Skeletal muscle tissue (tissue), 4 donors: Measurements from ENCODE around the gene HOXC5. TPM values are rescaled to one million over a fixed set of nuclear protein-coding genes. Genes with fewer than 3 reads are reported as not detected.

ENCODE experiments used
- H3K27ac ChIP-seq: one replicate; pipeline ENCODE4 v1.7.0; 2013; ENCODE audit warnings: mild to moderate bottlenecking, low read depth, low read length, inconsistent platforms
- H3K27me3 ChIP-seq, 3 donors: one replicate each; pipeline ENCODE4 v1.7.0; 2013; ENCODE audit warnings: low read length in 3 of 3; ENCODE audit not compliant: control insufficient read depth in 3 of 3, insufficient read depth in 3 of 3
- H3K36me3 ChIP-seq, 3 donors: one replicate each; pipeline ENCODE4 v1.7.0; 2013; ENCODE audit warnings: low read length in 3 of 3; ENCODE audit not compliant: control insufficient read depth in 3 of 3, insufficient read depth in 3 of 3
- H3K4me1 ChIP-seq, 3 donors: one replicate each; pipeline ENCODE4 v1.7.0; 2013; ENCODE audit warnings: low read length in 3 of 3, mild to moderate bottlenecking in 3 of 3; ENCODE audit not compliant: control insufficient read depth in 3 of 3, insufficient read depth in 3 of 3
- H3K4me3 ChIP-seq, 3 donors: one replicate each; pipeline ENCODE4 v1.7.0; 2013; ENCODE audit warnings: low read length in 3 of 3
- H3K9ac ChIP-seq, 3 donors: one replicate each; pipeline ENCODE4 v1.7.0; 2013; ENCODE audit warnings: low read length in 3 of 3, mild to moderate bottlenecking in 3 of 3, moderate library complexity in 2 of 3, low read depth in 1 of 3
- H3K9me3 ChIP-seq, 3 donors: one replicate each; pipeline ENCODE4 v1.7.0; 2013; ENCODE audit warnings: low read length in 3 of 3; ENCODE audit not compliant: control insufficient read depth in 3 of 3
- total RNA-seq: library from RNA; depleted of rRNA; stranded (reverse); fragments of >200 nt; gene quantifications from one replicate; pipeline ENCODE4 v1.2.3, GENCODE V29; 2014
- donor health status: Osteomylitis.

The HOXC5 gene
- total RNA-seq, 1 donor from 2014 or later = 0.52 TPM

DNA sequence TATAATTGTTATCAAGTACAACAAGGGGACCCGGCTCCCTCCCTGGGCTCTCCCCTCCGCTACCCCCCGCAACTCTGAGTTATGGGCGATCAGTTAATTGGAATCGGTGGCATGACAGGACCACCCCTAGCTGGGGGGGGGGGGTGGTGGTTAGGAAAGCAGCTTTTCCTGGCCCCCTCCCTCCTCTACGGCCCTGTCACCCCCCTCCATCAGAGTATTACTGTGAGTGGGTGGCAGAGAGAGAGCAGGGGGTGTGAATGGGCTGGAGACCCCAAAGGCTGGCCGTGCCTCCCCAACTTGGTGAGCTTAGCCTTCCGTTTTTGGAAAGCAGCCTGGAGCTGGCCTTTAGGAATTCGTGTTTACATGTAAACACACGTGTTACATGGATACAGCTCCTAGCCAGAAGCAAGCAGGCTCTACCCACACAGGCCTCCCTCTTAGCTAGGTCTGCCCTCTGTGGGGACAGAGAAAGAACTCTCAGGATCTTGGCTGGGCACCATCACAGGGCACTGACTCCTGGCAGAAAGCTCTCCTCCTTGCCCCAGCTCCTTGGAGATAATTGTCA is 19.7 kb downstream of the HOXC5 start:
- peaks cover 5 to 16% (median 9%) of the 10 kb centered on the region in 3 donors for H3K4me1 ChIP-seq
- H3K9ac ChIP-seq = no peak overlapping the region
- H3K9me3 ChIP-seq = no peaks in the 10 kb centered on the region
- H3K36me3 ChIP-seq = no peaks in the 10 kb centered on the region
- H3K27ac ChIP-seq = no peak overlapping the region
- no peak overlapping the region for H3K4me3 ChIP-seq
- peaks cover 0 to 3% (median 0%) of the 10 kb centered on the region in 3 donors for H3K27me3 ChIP-seq

DNA sequence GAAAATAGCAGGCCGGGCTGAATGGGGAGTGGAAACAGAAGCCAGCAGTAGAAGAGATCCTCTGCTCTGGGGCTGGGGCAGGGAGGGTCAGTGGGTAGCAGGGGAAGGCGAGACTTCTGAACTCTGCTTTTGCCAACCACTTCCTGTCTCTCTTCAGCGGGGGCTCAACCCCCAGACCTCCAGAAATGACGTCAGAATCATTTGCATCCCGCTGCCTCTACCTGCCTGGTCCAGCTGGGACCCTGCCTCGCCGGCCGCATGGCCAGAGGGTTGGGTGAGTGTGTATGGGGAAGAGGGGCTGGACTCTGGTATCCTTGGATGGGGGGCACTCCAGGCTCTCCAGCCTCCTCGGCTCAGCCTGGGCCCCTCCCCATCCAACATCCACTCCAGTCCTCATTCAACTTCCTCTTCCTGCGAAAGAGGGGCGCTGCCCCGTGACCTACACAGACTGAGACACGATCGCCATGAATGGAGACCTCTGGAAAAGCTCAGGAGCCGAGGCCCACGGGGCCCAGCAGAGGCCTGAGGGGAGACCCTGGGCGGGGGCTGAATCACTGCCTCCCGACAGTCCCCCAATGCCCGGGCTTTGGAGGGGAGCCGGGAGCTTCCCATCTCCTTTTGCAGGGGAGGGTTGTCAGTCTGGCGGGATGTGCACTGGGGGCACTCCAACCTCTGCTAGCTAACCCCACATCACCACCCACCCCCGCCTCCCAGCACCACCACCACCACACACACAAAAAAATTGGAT is 20.3 kb downstream of the HOXC5 start:
- H3K27me3 ChIP-seq = peaks cover 0 to 3% (median 0%) of the 10 kb centered on the region in 3 donors
- H3K27ac ChIP-seq = no peak overlapping the region
- peak overlapping the region; percentile 57 to 74 (median 72) for H3K4me3 ChIP-seq
- H3K36me3 ChIP-seq = no peaks in the 10 kb centered on the region
- peak overlapping the region in 1 of 3 donors; percentile 50 for H3K9ac ChIP-seq
- H3K9me3 ChIP-seq = no peaks in the 10 kb centered on the region
- peaks cover 5 to 16% (median 9%) of the 10 kb centered on the region in 3 donors for H3K4me1 ChIP-seq

DNA sequence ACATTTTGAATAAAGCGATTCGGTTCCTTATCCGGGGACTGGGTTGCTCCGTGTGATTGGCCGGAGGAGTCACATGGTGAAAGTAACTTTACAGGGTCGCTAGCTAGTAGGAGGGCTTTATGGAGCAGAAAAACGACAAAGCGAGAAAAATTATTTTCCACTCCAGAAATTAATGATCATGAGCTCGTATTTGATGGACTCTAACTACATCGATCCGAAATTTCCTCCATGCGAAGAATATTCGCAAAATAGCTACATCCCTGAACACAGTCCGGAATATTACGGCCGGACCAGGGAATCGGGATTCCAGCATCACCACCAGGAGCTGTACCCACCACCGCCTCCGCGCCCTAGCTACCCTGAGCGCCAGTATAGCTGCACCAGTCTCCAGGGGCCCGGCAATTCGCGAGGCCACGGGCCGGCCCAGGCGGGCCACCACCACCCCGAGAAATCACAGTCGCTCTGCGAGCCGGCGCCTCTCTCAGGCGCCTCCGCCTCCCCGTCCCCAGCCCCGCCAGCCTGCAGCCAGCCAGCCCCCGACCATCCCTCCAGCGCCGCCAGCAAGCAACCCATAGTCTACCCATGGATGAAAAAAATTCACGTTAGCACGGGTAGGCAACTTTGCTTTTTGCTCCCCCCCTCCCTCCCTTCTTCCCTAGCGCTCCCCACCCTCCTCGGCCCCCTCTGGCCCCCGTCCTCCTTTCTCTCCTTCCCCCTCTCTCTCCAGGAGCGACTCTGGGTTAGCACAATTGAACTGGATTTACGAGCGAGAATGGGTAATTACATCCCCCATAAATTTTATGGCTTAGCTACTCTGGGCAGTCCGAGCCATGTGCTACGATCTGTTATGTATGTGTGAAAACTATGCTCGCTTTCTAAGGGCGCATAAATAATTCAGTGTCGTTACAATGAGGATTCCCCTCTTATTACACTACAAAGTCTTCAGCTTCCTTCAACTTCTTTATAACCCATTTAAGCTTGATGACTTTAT is 21.2 kb downstream of the HOXC5 start, which contains the start of gene HOXC4:
HOXC4 (plus strand) TSS at position 85 of the 991 bp plus-strand sequence; CDS start at position 173, 88 bp downstream.
- Histone ChIP-seq H3K4me1 (peaks cover 5 to 16% (median 9%) of the 10 kb centered on the region in 3 donors), H3K36me3 (no peaks in the 10 kb centered on the region), H3K9me3 (no peaks in the 10 kb centered on the region), H3K27me3 (peaks cover 0 to 3% (median 0%) of the 10 kb centered on the region in 3 donors), H3K9ac (peak within 1 kb of the TSS in 2 of 3 donors; percentile 50 to 69), H3K4me3 (peak within 1 kb of the TSS; percentile 57 to 74 (median 72)), H3K27ac (no peak within 1 kb of the TSS)

DNA sequence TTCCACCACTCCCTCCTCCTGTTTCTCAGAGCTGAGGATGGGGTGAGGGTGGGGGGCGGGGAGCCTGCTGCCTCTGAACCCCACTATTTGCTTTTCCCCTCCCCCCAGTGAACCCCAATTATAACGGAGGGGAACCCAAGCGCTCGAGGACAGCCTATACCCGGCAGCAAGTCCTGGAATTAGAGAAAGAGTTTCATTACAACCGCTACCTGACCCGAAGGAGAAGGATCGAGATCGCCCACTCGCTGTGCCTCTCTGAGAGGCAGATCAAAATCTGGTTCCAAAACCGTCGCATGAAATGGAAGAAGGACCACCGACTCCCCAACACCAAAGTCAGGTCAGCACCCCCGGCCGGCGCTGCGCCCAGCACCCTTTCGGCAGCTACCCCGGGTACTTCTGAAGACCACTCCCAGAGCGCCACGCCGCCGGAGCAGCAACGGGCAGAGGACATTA is 21.9 kb downstream of the HOXC5 start:
- H3K4me3 ChIP-seq = no peak overlapping the region
- no peak overlapping the region for H3K9ac ChIP-seq

DNA sequence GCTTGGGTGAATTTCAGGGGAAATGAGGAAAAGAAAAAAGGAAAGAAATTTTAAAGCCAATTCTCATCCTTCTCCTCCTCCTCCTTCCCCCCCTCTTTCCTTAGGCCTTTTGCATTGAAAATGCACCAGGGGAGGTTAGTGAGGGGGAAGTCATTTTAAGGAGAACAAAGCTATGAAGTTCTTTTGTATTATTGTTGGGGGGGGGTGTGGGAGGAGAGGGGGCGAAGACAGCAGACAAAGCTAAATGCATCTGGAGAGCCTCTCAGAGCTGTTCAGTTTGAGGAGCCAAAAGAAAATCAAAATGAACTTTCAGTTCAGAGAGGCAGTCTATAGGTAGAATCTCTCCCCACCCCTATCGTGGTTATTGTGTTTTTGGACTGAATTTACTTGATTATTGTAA is 22.7 kb downstream of the HOXC5 start:
- no peak overlapping the region for H3K27ac ChIP-seq
- H3K4me1 ChIP-seq = peaks cover 5 to 16% (median 9%) of the 10 kb centered on the region in 3 donors
- H3K27me3 ChIP-seq = peaks cover 0 to 3% (median 2%) of the 10 kb centered on the region in 3 donors
- no peaks in the 10 kb centered on the region for H3K36me3 ChIP-seq
- H3K9me3 ChIP-seq = no peaks in the 10 kb centered on the region
- no peak overlapping the region for H3K9ac ChIP-seq
- no peak overlapping the region for H3K4me3 ChIP-seq

More for the DNA sequence above, 21.9 kb downstream of the HOXC5 start:
- Histone ChIP-seq H3K9me3 (no peaks in the 10 kb centered on the region), H3K4me1 (peaks cover 5 to 16% (median 9%) of the 10 kb centered on the region in 3 donors), H3K27me3 (peaks cover 0 to 3% (median 0%) of the 10 kb centered on the region in 3 donors), H3K36me3 (no peaks in the 10 kb centered on the region), H3K27ac (no peak overlapping the region)

DNA sequence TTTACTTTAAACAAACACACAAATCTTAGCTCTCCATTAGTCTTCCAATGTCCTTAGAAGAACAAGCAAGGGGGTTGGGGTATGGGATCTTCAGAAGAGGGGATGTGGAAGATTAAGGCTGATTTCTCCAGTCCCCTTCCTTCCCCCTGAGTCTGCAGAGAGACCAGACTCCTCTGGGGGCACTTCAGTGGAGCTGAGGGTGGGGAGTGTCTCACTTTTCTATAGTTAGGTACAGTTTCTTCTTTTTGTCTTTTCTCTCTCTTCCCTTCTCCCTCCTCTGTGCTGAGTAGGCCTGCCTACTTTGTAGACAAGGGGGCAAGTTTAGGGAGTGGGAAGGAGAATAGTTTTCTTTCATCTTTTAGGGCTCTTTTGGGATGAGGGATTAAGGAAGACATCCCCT is 23.3 kb downstream of the HOXC5 start:
- peaks cover 5 to 12% (median 9%) of the 10 kb centered on the region in 3 donors for H3K4me1 ChIP-seq
- no peaks in the 10 kb centered on the region for H3K36me3 ChIP-seq
- no peak overlapping the region for H3K27ac ChIP-seq
- H3K27me3 ChIP-seq = peaks cover 0 to 3% (median 2%) of the 10 kb centered on the region in 3 donors
- no peaks in the 10 kb centered on the region for H3K9me3 ChIP-seq
- H3K4me3 ChIP-seq = no peak overlapping the region
- H3K9ac ChIP-seq = no peak overlapping the region

DNA sequence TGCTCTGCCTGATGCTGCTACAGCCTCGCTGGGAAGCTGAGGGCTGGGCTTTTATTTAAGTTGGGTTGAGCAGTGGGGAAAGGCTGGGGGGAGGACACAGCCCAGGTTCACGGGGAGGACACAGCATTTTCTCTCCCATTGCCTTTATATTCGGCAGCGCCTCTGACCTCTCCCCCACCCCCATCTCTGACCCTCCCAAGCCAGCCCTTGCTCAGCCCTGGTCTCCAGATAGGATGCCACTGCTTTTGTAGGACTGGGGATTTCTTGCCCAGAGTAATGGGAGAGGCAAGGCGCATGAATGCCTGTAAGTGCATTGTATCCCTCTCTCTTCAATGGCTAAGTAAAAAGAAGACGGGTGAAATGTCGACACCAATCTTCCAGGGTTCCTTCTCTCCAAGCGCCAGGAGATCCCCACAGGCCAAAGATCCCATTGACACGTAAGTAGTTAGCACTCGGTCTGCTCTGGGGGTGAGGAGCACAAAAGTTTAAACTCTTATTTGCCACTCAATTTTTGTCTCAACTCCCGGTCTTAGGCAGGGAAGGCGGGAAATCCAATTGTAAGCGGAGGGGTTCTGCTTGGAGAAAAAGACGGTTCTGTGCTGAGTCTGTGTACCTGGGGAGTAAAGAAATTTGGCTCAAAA is 25.4 kb downstream of the HOXC5 start:
- H3K4me3 ChIP-seq = no peak overlapping the region
- peaks cover 0 to 3% (median 2%) of the 10 kb centered on the region in 3 donors for H3K27me3 ChIP-seq
- H3K9ac ChIP-seq = no peak overlapping the region
- no peaks in the 10 kb centered on the region for H3K9me3 ChIP-seq
- H3K36me3 ChIP-seq = no peaks in the 10 kb centered on the region
- H3K4me1 ChIP-seq = peaks cover 0 to 1% (median 0%) of the 10 kb centered on the region in 3 donors
- no peak overlapping the region for H3K27ac ChIP-seq

GRCh38 chr12:54059668-54060067 is 26.8 kb downstream of the HOXC5 start:
- Histone ChIP-seq H3K4me3 (no peak overlapping the region), H3K36me3 (no peaks in the 10 kb centered on the region), H3K9ac (no peak overlapping the region), H3K27ac (no peak overlapping the region), H3K4me1 (no peaks in the 10 kb centered on the region), H3K27me3 (peaks cover 0 to 3% (median 2%) of the 10 kb centered on the region in 3 donors), H3K9me3 (no peaks in the 10 kb centered on the region)
